ENCODE results near the gene FOXP3. TPM values are rescaled to one million over a fixed set of nuclear protein-coding genes. Genes with fewer than 3 reads are reported as not detected.

The FOXP3 gene
- total RNA-seq, 2 experiments from 2014 or later, result 23.3 to 23.6 TPM

GRCh38 chrX:49214416-49214815 lies 50.1 kb downstream of the FOXP3 start:
- DNase-seq (no peak), ATAC-seq (ENCODE audit: low read depth) (no peak)
- Mint-ChIP-seq H3K4me1 (peaks cover 2% of the 10 kb centered on the region), H3K27ac (no peak overlapping the region), H3K27me3 (no peaks in the 10 kb centered on the region), H3K4me3 (no peak overlapping the region), H3K36me3 (no peaks in the 10 kb centered on the region), H3K9me3 (no peaks in the 10 kb centered on the region)
- POLR2A ChIA-PET, result no interaction called here

GRCh38 chrX:49212861-49213260 lies 51.6 kb downstream of the FOXP3 start:
- Mint-ChIP-seq H3K9me3 (no peaks in the 10 kb centered on the region), H3K27ac (no peak overlapping the region), H3K27me3 (no peaks in the 10 kb centered on the region), H3K36me3 (no peaks in the 10 kb centered on the region), H3K4me1 (peaks cover 5% of the 10 kb centered on the region), H3K4me3 (no peak overlapping the region)
- POLR2A ChIA-PET, result no interaction called here
- no peak for ATAC-seq (ENCODE audit: low read depth)
- no peak for DNase-seq

GRCh38 chrX:49212209-49212608 lies 52.3 kb downstream of the FOXP3 start:
- H3K27me3 Mint-ChIP-seq, result no peaks in the 10 kb centered on the region
- DNase-seq (no peak), ATAC-seq (ENCODE audit: low read depth) (no peak)
- no peaks in the 10 kb centered on the region for H3K36me3 Mint-ChIP-seq
- peaks cover 5% of the 10 kb centered on the region for H3K4me1 Mint-ChIP-seq
- H3K4me3 Mint-ChIP-seq, result no peak overlapping the region
- H3K9me3 Mint-ChIP-seq, result no peaks in the 10 kb centered on the region
- POLR2A ChIA-PET, result no interaction called here
- H3K27ac Mint-ChIP-seq, result no peak overlapping the region

GRCh38 chrX:49211074-49211473 lies 53.4 kb downstream of the FOXP3 start:
- ATAC-seq (ENCODE audit: low read depth) (no peak), DNase-seq (no peak)
- peaks cover 5% of the 10 kb centered on the region for H3K4me1 Mint-ChIP-seq
- H3K27me3 Mint-ChIP-seq, result no peaks in the 10 kb centered on the region
- H3K36me3 Mint-ChIP-seq, result no peaks in the 10 kb centered on the region
- no peak overlapping the region for H3K4me3 Mint-ChIP-seq
- POLR2A ChIA-PET, result no interaction called here
- H3K9me3 Mint-ChIP-seq, result no peaks in the 10 kb centered on the region
- H3K27ac Mint-ChIP-seq, result no peak overlapping the region

- Mint-ChIP-seq H3K27ac (no peak overlapping the region), H3K9me3 (no peaks in the 10 kb centered on the region), H3K36me3 (no peaks in the 10 kb centered on the region), H3K4me3 (no peak overlapping the region), H3K4me1 (peaks cover 5% of the 10 kb centered on the region), H3K27me3 (no peaks in the 10 kb centered on the region)
- POLR2A ChIA-PET, result no interaction called here
- DNase-seq (no peak), ATAC-seq (ENCODE audit: low read depth) (no peak)
Measured at GRCh38 chrX:49210406-49210805, 54.1 kb downstream of the FOXP3 start.

GRCh38 chrX:49209434-49210251 lies 54.9 kb downstream of the FOXP3 start:
- ATAC-seq (ENCODE audit: low read depth) (peak; percentile 47), DNase-seq (no peak)
- no peaks in the 10 kb centered on the region for H3K27me3 Mint-ChIP-seq
- peaks cover 5% of the 10 kb centered on the region for H3K4me1 Mint-ChIP-seq
- no peaks in the 10 kb centered on the region for H3K9me3 Mint-ChIP-seq
- H3K4me3 Mint-ChIP-seq, result no peak overlapping the region
- no peaks in the 10 kb centered on the region for H3K36me3 Mint-ChIP-seq
- POLR2A ChIA-PET, result no interaction called here
- no peak overlapping the region for H3K27ac Mint-ChIP-seq

GRCh38 chrX:49208399-49208798 lies 56.1 kb downstream of the FOXP3 start:
- no peaks in the 10 kb centered on the region for H3K9me3 Mint-ChIP-seq
- H3K27ac Mint-ChIP-seq, result no peak overlapping the region
- no peaks in the 10 kb centered on the region for H3K36me3 Mint-ChIP-seq
- POLR2A ChIA-PET, result interaction anchor here (0.7 kb wide), 1 partner anchor 42 kb away, joined by 3 read pairs; no protein-coding TSS in a partner anchor
- H3K27me3 Mint-ChIP-seq, result no peaks in the 10 kb centered on the region
- peaks cover 5% of the 10 kb centered on the region for H3K4me1 Mint-ChIP-seq
- no peak overlapping the region for H3K4me3 Mint-ChIP-seq
- DNase-seq, result no peak
- ATAC-seq (ENCODE audit: low read depth), result no peak

- H3K4me1 Mint-ChIP-seq, result peaks cover 5% of the 10 kb centered on the region
- H3K4me3 Mint-ChIP-seq, result no peak overlapping the region
- H3K9me3 Mint-ChIP-seq, result no peaks in the 10 kb centered on the region
- DNase-seq (no peak), ATAC-seq (ENCODE audit: low read depth) (no peak)
- POLR2A ChIA-PET, result no interaction called here
- H3K27me3 Mint-ChIP-seq, result no peaks in the 10 kb centered on the region
- H3K27ac Mint-ChIP-seq, result no peak overlapping the region
- no peaks in the 10 kb centered on the region for H3K36me3 Mint-ChIP-seq
Measured at GRCh38 chrX:49206543-49206942, 58.0 kb downstream of the FOXP3 start.

GRCh38 chrX:49205443-49205842 lies 59.1 kb downstream of the FOXP3 start:
- POLR2A ChIA-PET, result no interaction called here
- ATAC-seq (ENCODE audit: low read depth) (no peak), DNase-seq (no peak)
- Mint-ChIP-seq H3K9me3 (no peaks in the 10 kb centered on the region), H3K36me3 (no peaks in the 10 kb centered on the region), H3K4me1 (peaks cover 5% of the 10 kb centered on the region), H3K4me3 (no peak overlapping the region), H3K27me3 (no peaks in the 10 kb centered on the region), H3K27ac (no peak overlapping the region)

- DNase-seq (no peak), ATAC-seq (ENCODE audit: low read depth) (no peak)
- H3K9me3 Mint-ChIP-seq, result no peaks in the 10 kb centered on the region
- no peaks in the 10 kb centered on the region for H3K27me3 Mint-ChIP-seq
- H3K36me3 Mint-ChIP-seq, result no peaks in the 10 kb centered on the region
- H3K27ac Mint-ChIP-seq, result no peak overlapping the region
- H3K4me1 Mint-ChIP-seq, result peaks cover 5% of the 10 kb centered on the region
- H3K4me3 Mint-ChIP-seq, result no peak overlapping the region
- POLR2A ChIA-PET, result no interaction called here
Measured at GRCh38 chrX:49204709-49205108, 59.8 kb downstream of the FOXP3 start.

GRCh38 chrX:49204017-49204416 lies 60.5 kb downstream of the FOXP3 start:
- POLR2A ChIA-PET, result no interaction called here
- Mint-ChIP-seq H3K4me1 (peaks cover 1% of the 10 kb centered on the region), H3K36me3 (no peaks in the 10 kb centered on the region), H3K27ac (no peak overlapping the region), H3K27me3 (no peaks in the 10 kb centered on the region), H3K4me3 (no peak overlapping the region), H3K9me3 (no peaks in the 10 kb centered on the region)
- DNase-seq (no peak), ATAC-seq (ENCODE audit: low read depth) (no peak)

GRCh38 chrX:49203536-49203935 lies 61.0 kb downstream of the FOXP3 start:
- ATAC-seq (ENCODE audit: low read depth), result no peak
- no peak for DNase-seq
- H3K4me1 Mint-ChIP-seq, result peaks cover 3% of the 10 kb centered on the region
- no peaks in the 10 kb centered on the region for H3K9me3 Mint-ChIP-seq
- H3K4me3 Mint-ChIP-seq, result no peak overlapping the region
- no peak overlapping the region for H3K27ac Mint-ChIP-seq
- no peaks in the 10 kb centered on the region for H3K27me3 Mint-ChIP-seq
- H3K36me3 Mint-ChIP-seq, result no peaks in the 10 kb centered on the region
- POLR2A ChIA-PET, result no interaction called here

GRCh38 chrX:49202022-49202421 lies 62.5 kb downstream of the FOXP3 start:
- DNase-seq (no peak), ATAC-seq (ENCODE audit: low read depth) (no peak)
- Mint-ChIP-seq H3K27ac (no peak overlapping the region), H3K9me3 (no peaks in the 10 kb centered on the region), H3K36me3 (no peaks in the 10 kb centered on the region), H3K27me3 (no peaks in the 10 kb centered on the region), H3K4me3 (no peak overlapping the region), H3K4me1 (peaks cover 8% of the 10 kb centered on the region)
- POLR2A ChIA-PET, result no interaction called here

All from activated naive CD8-positive, alpha-beta T cell treated with anti-CD3 and anti-CD28 coated beads, Interleukin-2, amount 10 ng/mL, durations not matched to agents 7 days and 5 days (primary cell).